Endothelial cell of umbilical vein (primary cell): ENCODE results near the gene CDKN2B-AS1. TPM values are rescaled to one million over a fixed set of nuclear protein-coding genes. Genes with fewer than 3 reads are reported as not detected.
A peak's percentile ranks its signal among the peaks of the same experiment; 100 is the strongest.

Source experiments
- BruUV-seq: library from RNA; stranded (reverse); fragments of 400-500 nt; replicated peaks from 2 replicates; lab custom pipeline; 2021; lab: Mats Ljungman, UMichigan
- CTCF ChIA-PET: fragments of 300-600, 350-600 bp; sonication (Branson Sonifier 250); formaldehyde crosslinking; loops from one replicate; lab custom pipeline; 2021; ENCODE audit warnings: antibody characterized with exemption, inconsistent platforms; lab: Charles Lee
- POLR2A ChIA-PET: fragments of 300-600, 350-600 bp; sonication (Branson Sonifier 250); formaldehyde crosslinking; loops from one replicate; lab custom pipeline; 2021; ENCODE audit warnings: antibody characterized with exemption, inconsistent platforms; lab: Charles Lee
- DNase-seq: peaks from one replicate; pipeline ENCODE4 v3.0.0-alpha.2; 2011; ENCODE audit warnings: low read depth, low spot score
- FAIRE-seq: peaks from 2 replicates; lab custom pipeline; 2011; peaks lifted over from hg19 to GRCh38; lab: Jason Lieb, UNC
- H2AFZ ChIP-seq: 2 replicates; pipeline ENCODE4 v1.6.0; 2012; ENCODE audit warnings: low read depth, low read length, control low read depth, inconsistent platforms
- H3K27ac ChIP-seq: 2 replicates; pipeline ENCODE4 v1.5.1; 2011; ENCODE audit warnings: low read depth, mild to moderate bottlenecking, control low read depth, low read length, moderate library complexity; ENCODE audit not compliant: insufficient read depth
- H3K27me3 ChIP-seq, 2 experiments: 2 replicates each; pipeline versions ENCODE4 v1.6.0 to v1.6.1; 2011; ENCODE audit warnings: low read length in 2 of 2, mixed read lengths in 1 of 2; ENCODE audit not compliant: control insufficient read depth in 2 of 2, insufficient read depth in 2 of 2
- H3K36me3 ChIP-seq, 2 experiments: 2 replicates in 1 of 2; 3 replicates in 1 of 2; pipeline ENCODE4 v1.5.1; 2011; ENCODE audit warnings: low read length in 2 of 2, mild to moderate bottlenecking in 1 of 2, moderate library complexity in 1 of 2; ENCODE audit not compliant: control insufficient read depth in 2 of 2, insufficient read depth in 2 of 2; ENCODE audit errors: extremely low read depth in 1 of 2
- H3K4me1 ChIP-seq: 3 replicates; pipeline ENCODE4 v1.5.1; 2011; ENCODE audit warnings: mild to moderate bottlenecking, low read length; ENCODE audit not compliant: control insufficient read depth, insufficient read depth; ENCODE audit errors: extremely low read depth
- H3K4me2 ChIP-seq: 2 replicates; pipeline ENCODE4 v1.6.1; 2011; ENCODE audit warnings: low read length, control low read depth, mixed read lengths; ENCODE audit not compliant: insufficient read depth
- H3K4me3 ChIP-seq, 3 experiments: fragments of 200-600 bp in 1 of 3; sonication (generic), shearing (Covaris generic) in 1 of 3; replicated peaks in 1 of 3; 2 replicates each; pipeline ENCODE4 v1.5.1; 2011 to 2016; ENCODE audit warnings: control low read depth in 3 of 3, low read length in 3 of 3, mild to moderate bottlenecking in 2 of 3, inconsistent platforms in 1 of 3, low read depth in 1 of 3, moderate library complexity in 1 of 3; ENCODE audit not compliant: insufficient read depth in 1 of 3
- H3K79me2 ChIP-seq: 2 replicates; pipeline ENCODE4 v1.6.0; 2012; ENCODE audit warnings: low read length, inconsistent platforms; ENCODE audit not compliant: control insufficient read depth, insufficient read depth
- H3K9ac ChIP-seq: replicated peaks from 2 replicates; pipeline ENCODE3; 2011; ENCODE audit warnings: low read length, control low read depth; ENCODE audit not compliant: insufficient read depth; ENCODE audit errors: extremely low read depth
- H3K9me1 ChIP-seq: replicated peaks from 3 replicates; pipeline ENCODE4 v1.6.0; 2011; ENCODE audit warnings: mild to moderate bottlenecking, low read length; ENCODE audit not compliant: control insufficient read depth, insufficient read depth; ENCODE audit errors: extremely low read depth
- H3K9me3 ChIP-seq: replicated peaks from 2 replicates; pipeline ENCODE4 v1.5.1; 2012; ENCODE audit warnings: low read length, inconsistent platforms; ENCODE audit not compliant: control insufficient read depth, insufficient read depth
- H4K20me1 ChIP-seq: replicated peaks from 2 replicates; pipeline ENCODE3; 2011; ENCODE audit warnings: mild to moderate bottlenecking, low read length; ENCODE audit not compliant: control insufficient read depth, insufficient read depth; ENCODE audit errors: extremely low read depth
- EZH2 ChIP-seq: IDR thresholded peaks from 2 replicates; pipeline ENCODE4 v1.6.1; 2012; ENCODE audit warnings: borderline replicate concordance, low read depth, mild to moderate bottlenecking, moderate library complexity, low read length, inconsistent platforms; ENCODE audit not compliant: severe bottlenecking
- JUN ChIP-seq: IDR thresholded peaks from 2 replicates; pipeline ENCODE4 v1.6.1; 2011; ENCODE audit warnings: borderline replicate concordance, low read depth; ENCODE audit not compliant: insufficient read length, insufficient read depth
- MYC ChIP-seq: IDR thresholded peaks from one replicate; pipeline ENCODE4 v1.6.1; 2011; ENCODE audit warnings: mild to moderate bottlenecking, low read depth, low read length
- dilution Hi-C: fragments of 300-500 bp; cut with MboI; formaldehyde crosslinking; loops from one replicate; pipeline ENCODE4 v1.15.0; 2019; ENCODE audit warnings: low sequenced_read_pairs; ENCODE audit not compliant: extremely low pct_ligation_motif_present
- intact Hi-C: fragments of 100-400 bp; cut with micrococcal nuclease; formaldehyde crosslinking; loops from one replicate; pipeline ENCODE4 v1.10.0; 2022
- polyA plus RNA-seq, 4 experiments: library from polyadenylated mRNA; depleted of rRNA in 3 of 4; stranded (reverse) in 3 of 4; unstranded in 1 of 4; fragments of >200 nt; gene quantifications; 2 replicates each; pipeline versions ENCODE4 v1.2.1 to v1.2.3, GENCODE V29; 2011 to 2012; ENCODE audit warnings: missing spikeins in 1 of 4
- total RNA-seq: library from RNA; stranded (reverse); gene quantifications from 2 replicates; pipeline ENCODE4 v1.2.3, GENCODE V29; 2021

CDKN2B-AS1 gene
- total and polyA plus RNA-seq, 2 donors (not counting 3 experiments of a cell fraction or from before 2014, with no cell fraction given) = 0.44 to 1.9 TPM

GRCh38 chr9:21970800-21971640 lies 23.6 kb upstream of the CDKN2B-AS1 start:
- no peak for DNase-seq
- POLR2A ChIA-PET = interaction anchor here (1.4 to 1.8 kb wide), 2 partner anchors 16 to 38 kb away, joined by 3 to 4 read pairs; partner anchors contain the start of gene CDKN2B
- no peaks in the 10 kb centered on the region for H3K36me3 ChIP-seq
- peak; percentile 15 for FAIRE-seq
- H3K9me1 ChIP-seq = no peaks in the 10 kb centered on the region
- dilution Hi-C loops = no loop called here
- peaks cover 4% of the 10 kb centered on the region for H4K20me1 ChIP-seq
- peaks cover 80 to 99% of the 10 kb centered on the region in 2 experiments for H3K27me3 ChIP-seq
- H3K79me2 ChIP-seq = no peaks in the 10 kb centered on the region
- CTCF ChIA-PET = interaction anchor here (0.7 to 4.7 kb wide), 8 partner anchors 11 to 273 kb away, joined by 3 to 47 read pairs (median 6); partner anchors contain the start of genes CDKN2A, CDKN2B and CDKN2B-AS1
- H3K4me2 ChIP-seq = no peak overlapping the region
- peak; percentile 99 for TF ChIP-seq EZH2
- TF ChIP-seq JUN = no peak
- no peak overlapping the region for H3K27ac ChIP-seq
- no TSS peak for BruUV-seq
- H3K9me3 ChIP-seq = no peaks in the 10 kb centered on the region
- H3K4me1 ChIP-seq = peaks cover 34% of the 10 kb centered on the region
- no peak overlapping the region for H2AFZ ChIP-seq
- no peak overlapping the region for H3K9ac ChIP-seq
- intact Hi-C loops = no loop called here
- H3K4me3 ChIP-seq = no peak overlapping the region

GRCh38 chr9:21972361-21972760 lies 22.2 kb upstream of the CDKN2B-AS1 start:
- TF ChIP-seq EZH2 = no peak
- TF ChIP-seq MYC = no peak
- no peaks in the 10 kb centered on the region for H3K36me3 ChIP-seq
- no peaks in the 10 kb centered on the region for H3K79me2 ChIP-seq
- POLR2A ChIA-PET = no interaction called here
- H3K9ac ChIP-seq = no peak overlapping the region
- CTCF ChIA-PET = interaction anchor here (1.5 kb wide), 1 partner anchor 147 kb away, joined by 3 read pairs; no protein-coding TSS in a partner anchor
- H3K9me1 ChIP-seq = no peaks in the 10 kb centered on the region
- H3K27ac ChIP-seq = no peak overlapping the region
- intact Hi-C loops (no loop called here), dilution Hi-C loops (no loop called here)
- H3K27me3 ChIP-seq = peaks cover 82 to 100% of the 10 kb centered on the region in 2 experiments
- DNase-seq = no peak
- H4K20me1 ChIP-seq = peaks cover 4% of the 10 kb centered on the region
- H2AFZ ChIP-seq = no peak overlapping the region
- H3K4me3 ChIP-seq = no peak overlapping the region
- BruUV-seq = no TSS peak
- H3K9me3 ChIP-seq = no peaks in the 10 kb centered on the region
- H3K4me1 ChIP-seq = peaks cover 32% of the 10 kb centered on the region
- no peak overlapping the region for H3K4me2 ChIP-seq
- FAIRE-seq = no peak
